Heart right ventricle (tissue), 16 donors: ENCODE results near the gene EXOC2. TPM values are rescaled to one million over a fixed set of nuclear protein-coding genes. Genes with fewer than 3 reads are reported as not detected.

Experiments
- ATAC-seq, 8 donors: fragments of 200-7000 bp; cut with Tn5 transposase; one replicate each; pipeline ENCODE4 v1.9.1; 2020; ENCODE audit warnings: mild to moderate bottlenecking in 8 of 8, moderate library complexity in 8 of 8, moderate number of reproducible peaks in 1 of 8
- DNase-seq, 2 donors: peaks; one replicate each; pipeline ENCODE4 v3.0.0-alpha.2; 2020
- H3K27ac ChIP-seq, 10 donors: fragments of 200-600 bp; sonication (generic) in 2 of 10; one replicate each; pipeline versions ENCODE4 v1.5.0 to v1.8.0; 2020 to 2022; ENCODE audit warnings: mild to moderate bottlenecking in 3 of 10
- H3K27me3 ChIP-seq, 7 donors: fragments of 200-600 bp; one replicate each; pipeline ENCODE4 v1.8.0; 2021 to 2022; ENCODE audit warnings: mild to moderate bottlenecking in 2 of 7
- H3K36me3 ChIP-seq, 9 donors: fragments of 200-600 bp; sonication (generic) in 1 of 9; one replicate each; pipeline versions ENCODE4 v1.5.0 to v1.8.0; 2020 to 2022; ENCODE audit warnings: mild to moderate bottlenecking in 2 of 9
- H3K4me1 ChIP-seq, 9 donors: fragments of 200-600 bp; sonication (generic) in 1 of 9; one replicate each; pipeline versions ENCODE4 v1.5.0 to v1.8.0; 2020 to 2022; ENCODE audit warnings: mild to moderate bottlenecking in 4 of 9
- H3K4me3 ChIP-seq, 10 donors: fragments of 200-600 bp; sonication (generic) in 2 of 10; one replicate each; pipeline versions ENCODE4 v1.5.0 to v1.8.0; 2020 to 2022; ENCODE audit warnings: mild to moderate bottlenecking in 7 of 10, moderate library complexity in 2 of 10
- H3K9me3 ChIP-seq, 11 donors: fragments of 200-600 bp in 10 of 11; sonication (generic) in 2 of 11; one replicate each; pipeline versions ENCODE4 v1.5.0 to v1.8.0; 2013 to 2022; ENCODE audit warnings: mild to moderate bottlenecking in 2 of 11, control low read depth in 1 of 11, moderate library complexity in 1 of 11
- CTCF ChIP-seq, 9 donors: fragments of 200-600 bp; sonication (generic) in 2 of 9; IDR thresholded peaks; one replicate each; pipeline versions ENCODE4 v1.5.0 to v1.8.0; 2021 to 2022; ENCODE audit warnings: antibody characterized with exemption in 9 of 9, mild to moderate bottlenecking in 5 of 9, moderate library complexity in 1 of 9
- WGBS, 2 donors: extraction: QIAGEN DNeasy Blood & Tissue Kit; methylation state at CpG; one replicate each; pipeline ENCODE4 v1.1.7; 2013; ENCODE audit warnings: inconsistent platforms in 1 of 2; 5-methylcytosine and 5-hydroxymethylcytosine counted together
- intact Hi-C, 10 donors: fragments of 100-400 bp; cut with DNase I; formaldehyde crosslinking; loops; one replicate each; pipeline versions ENCODE4 v1.11.1 to v1.14.2; 2022
- polyA plus RNA-seq, 2 donors: library from polyadenylated mRNA; stranded (reverse); fragments of 200-250 nt; gene quantifications; one replicate each; pipeline ENCODE4 v1.2.3, GENCODE V29; 2013
- total RNA-seq, 10 donors: library from RNA; stranded (reverse); fragmentation: NEBNext Ultra II Directional in 3 of 10; extraction: Animal tissue kit (Norgen Biotek cat#: 25700) in 3 of 10; gene quantifications; one replicate each; pipeline versions ENCODE4 v1.2.1 to v1.2.4, GENCODE V29; 2021 to 2023
- donor health status: Arrhythmogenic right ventricular cardiomyopathy.
- donor health status: ischemic (EF 13 %, LVEDD 7.1; RV severe dilation, severe dysfunction).
- donor health status: healthy with polysubstance abuse.
- donor health status: DM: no; HTN: yes; CAD: no.
- donor health status: DM: no; HTN: no; CAD: no.
- donor health status: ischemic (EF 25% LVEDD 6.9; RV normal size, moderate dysfunction).
- donor health status: ischemic (EF 25% LVEDD 5.7; RV mildly dilated, moderate dysfunction).
- donor health status: healthy.
- donor health status: DM: yes; HTN: yes; CAD: no.
- donor health status: Ischemic cardiomyopathy.
- donor health status: ischemic (EF 35%, LVEDD 5.7; RV mildly dilated, moderate dysfunction).
- donor health status: nonischemic (EF 11% LVEDD 7.7; RV severe dilation, severe dysfunction).
- donor health status: DM: yes; HTN: yes; CAD: no.
- donor health status: PGD.
- donor health status: ischemic (EF 29% LVEDD 5.4; RV normal size, mild dysfunction).
- donor health status: nonischemic (EF 23%, LVEDD 6.1; RV moderate dilation, normal function).

EXOC2 gene
- total and polyA plus RNA-seq, 12 donors: 4.0 to 18.4 (median 12.9) TPM

GRCh38 chr6:492178-492577 lies 200.8 kb downstream of the EXOC2 start:
- intact Hi-C loops: no loop called here
- ATAC-seq (no peak), DNase-seq (no peak)
- H3K27ac ChIP-seq: no peak overlapping the region
- H3K27me3 ChIP-seq: no peaks in the 10 kb centered on the region
- H3K4me3 ChIP-seq: no peak overlapping the region
- 97 to 98% methylated on average over 5 of the region's 5 CpGs for WGBS, 2 donors
- H3K4me1 ChIP-seq: no peaks in the 10 kb centered on the region
- H3K36me3 ChIP-seq: peaks cover 0 to 92% (median 27%) of the 10 kb centered on the region in 9 donors
- no peaks in the 10 kb centered on the region for H3K9me3 ChIP-seq
- no peak for TF ChIP-seq CTCF (IDR thresholded peaks at IDR 0.05)

GRCh38 chr6:491233-491632 lies 201.7 kb downstream of the EXOC2 start:
- Histone ChIP-seq H3K4me1 (no peaks in the 10 kb centered on the region), H3K36me3 (peaks cover 0 to 92% (median 26%) of the 10 kb centered on the region in 9 donors), H3K27me3 (no peaks in the 10 kb centered on the region), H3K9me3 (no peaks in the 10 kb centered on the region), H3K4me3 (no peak overlapping the region), H3K27ac (no peak overlapping the region)
- ATAC-seq: no peak
- intact Hi-C loops: no loop called here
- WGBS, 2 donors: 91% methylated on average over 6 of the region's 6 CpGs
- no peak for DNase-seq
- no peak for TF ChIP-seq CTCF (IDR thresholded peaks at IDR 0.05)

- no peak for ATAC-seq
- WGBS, 2 donors: 84 to 85% methylated on average over 6 of the region's 6 CpGs
- TF ChIP-seq CTCF (IDR thresholded peaks at IDR 0.05): no peak
- peaks cover 0 to 92% (median 21%) of the 10 kb centered on the region in 9 donors for H3K36me3 ChIP-seq
- intact Hi-C loops: no loop called here
- DNase-seq: no peak
- no peaks in the 10 kb centered on the region for H3K27me3 ChIP-seq
- H3K27ac ChIP-seq: no peak overlapping the region
- H3K4me3 ChIP-seq: no peak overlapping the region
- H3K4me1 ChIP-seq: no peaks in the 10 kb centered on the region
- H3K9me3 ChIP-seq: no peaks in the 10 kb centered on the region
These were observed 202.5 kb downstream of the EXOC2 start for GRCh38 chr6:490251-491037.

- Histone ChIP-seq H3K9me3 (no peaks in the 10 kb centered on the region), H3K4me3 (no peak overlapping the region), H3K27ac (no peak overlapping the region), H3K36me3 (peaks cover 0 to 94% (median 17%) of the 10 kb centered on the region in 9 donors), H3K4me1 (no peaks in the 10 kb centered on the region), H3K27me3 (no peaks in the 10 kb centered on the region)
- ATAC-seq (no peak), DNase-seq (no peak)
- no peak for TF ChIP-seq CTCF (IDR thresholded peaks at IDR 0.05)
- 95 to 97% methylated on average over 11 of the region's 11 CpGs for WGBS, 2 donors
- intact Hi-C loops: no loop called here
These were observed 203.2 kb downstream of the EXOC2 start for GRCh38 chr6:489762-490161.
